GM19463 (cell line): Measurements from ENCODE around the gene CCT6B.

Experiments used
- ATAC-seq: cut with Tn5 transposase; IDR thresholded peaks from one replicate; pipeline ENCODE4 v1.9.1; 2021; ENCODE audit warnings: mild to moderate bottlenecking, moderate library complexity; ENCODE audit not compliant: unreplicated experiment

CCT6B gene

DNA sequence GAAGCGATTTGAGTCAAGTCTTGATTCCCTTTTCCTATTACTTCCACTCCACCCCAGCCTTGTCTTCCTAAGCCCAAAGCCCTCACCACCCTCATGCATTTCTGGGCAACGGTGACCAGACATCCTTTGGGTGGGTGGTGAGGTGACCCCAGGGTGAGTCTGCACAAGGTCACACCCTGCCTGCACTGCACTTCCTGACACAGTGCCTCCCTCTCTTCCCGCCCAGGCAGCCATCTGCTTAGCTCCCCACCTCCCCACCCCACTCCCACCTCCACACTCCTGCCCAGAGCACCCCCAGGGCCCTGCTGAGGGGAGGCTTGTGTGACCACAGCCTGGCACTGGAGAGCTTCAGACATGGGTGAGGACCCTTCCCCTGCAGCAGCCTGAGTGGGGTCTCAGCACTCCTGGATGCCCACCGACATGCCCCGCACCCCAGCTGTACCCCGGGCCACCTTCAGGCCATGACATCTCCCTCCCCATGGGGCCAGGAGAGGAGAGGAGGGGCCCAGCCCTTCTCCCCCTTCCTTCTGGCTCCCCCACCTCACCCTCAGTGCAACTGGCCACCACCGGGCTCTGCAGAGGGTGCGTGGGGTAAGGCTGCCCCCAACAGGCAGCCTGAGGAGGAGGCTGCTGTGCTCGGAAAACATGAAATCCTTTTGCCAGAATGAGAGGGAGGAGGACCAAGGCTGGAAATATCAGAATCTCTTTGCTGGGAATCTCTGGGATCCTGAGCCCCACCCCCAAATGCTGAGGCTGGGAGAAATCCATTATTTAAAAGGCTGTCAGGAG is 68.6 kb downstream of the CCT6B start:
- ATAC-seq = no peak

DNA sequence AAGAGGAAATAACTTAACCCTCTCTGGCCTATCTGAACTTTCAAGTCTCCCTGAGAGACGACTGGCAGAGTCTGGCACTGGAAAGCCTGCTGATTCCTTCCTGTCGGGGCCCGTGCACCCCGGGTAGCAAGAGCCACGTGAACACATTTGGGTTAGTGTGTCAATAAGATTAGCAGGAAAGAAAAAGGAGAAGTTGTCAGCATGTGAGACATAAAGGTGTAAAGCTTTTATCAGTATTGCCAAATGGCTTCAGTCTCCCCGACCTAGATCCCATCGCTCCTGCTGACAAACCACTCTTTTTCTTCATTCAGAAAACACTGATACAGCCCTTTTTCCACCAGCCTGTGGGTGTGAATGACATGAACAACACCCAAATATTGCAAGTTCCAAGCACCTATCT is 74.4 kb downstream of the CCT6B start:
- ATAC-seq = no peak

DNA sequence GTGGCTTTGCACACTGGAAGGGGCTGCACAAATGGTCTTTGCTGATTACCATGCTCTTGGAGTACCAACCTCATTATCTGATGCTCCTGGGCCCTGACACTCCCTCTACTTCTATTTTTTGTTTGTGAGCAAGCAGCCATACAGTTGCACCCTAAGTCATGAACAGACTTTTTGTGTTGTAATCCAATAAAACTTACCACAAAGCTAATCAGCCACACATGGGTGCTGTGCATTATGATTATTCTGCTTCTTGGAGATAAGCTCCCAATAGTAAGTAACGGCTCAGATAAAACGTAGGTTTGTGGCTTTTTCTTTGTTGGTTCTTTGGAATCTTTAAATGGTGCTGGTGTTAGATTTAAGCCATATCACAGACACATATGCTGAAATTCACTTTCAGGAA is 76.2 kb downstream of the CCT6B start:
- ATAC-seq = no peak

DNA sequence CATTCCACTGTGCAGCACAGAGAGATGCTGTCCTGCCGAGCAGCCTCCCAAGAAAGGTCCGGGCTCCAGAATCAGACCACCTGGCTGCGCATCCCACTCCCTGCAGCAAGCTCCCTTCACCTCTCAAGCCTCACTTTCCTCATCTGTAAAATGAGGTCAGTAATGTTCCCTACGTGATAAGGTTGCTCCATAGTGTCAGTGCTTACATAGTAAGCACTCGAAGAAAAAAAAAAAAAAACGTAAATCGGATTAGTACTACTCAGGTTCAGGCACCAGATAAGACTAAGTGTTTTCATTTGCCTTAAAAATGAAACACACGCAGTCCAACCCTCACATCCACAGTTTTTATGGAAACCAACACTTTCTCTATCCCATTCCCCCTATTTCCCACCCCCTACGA is 76.7 kb downstream of the CCT6B start:
- ATAC-seq = no peak

DNA sequence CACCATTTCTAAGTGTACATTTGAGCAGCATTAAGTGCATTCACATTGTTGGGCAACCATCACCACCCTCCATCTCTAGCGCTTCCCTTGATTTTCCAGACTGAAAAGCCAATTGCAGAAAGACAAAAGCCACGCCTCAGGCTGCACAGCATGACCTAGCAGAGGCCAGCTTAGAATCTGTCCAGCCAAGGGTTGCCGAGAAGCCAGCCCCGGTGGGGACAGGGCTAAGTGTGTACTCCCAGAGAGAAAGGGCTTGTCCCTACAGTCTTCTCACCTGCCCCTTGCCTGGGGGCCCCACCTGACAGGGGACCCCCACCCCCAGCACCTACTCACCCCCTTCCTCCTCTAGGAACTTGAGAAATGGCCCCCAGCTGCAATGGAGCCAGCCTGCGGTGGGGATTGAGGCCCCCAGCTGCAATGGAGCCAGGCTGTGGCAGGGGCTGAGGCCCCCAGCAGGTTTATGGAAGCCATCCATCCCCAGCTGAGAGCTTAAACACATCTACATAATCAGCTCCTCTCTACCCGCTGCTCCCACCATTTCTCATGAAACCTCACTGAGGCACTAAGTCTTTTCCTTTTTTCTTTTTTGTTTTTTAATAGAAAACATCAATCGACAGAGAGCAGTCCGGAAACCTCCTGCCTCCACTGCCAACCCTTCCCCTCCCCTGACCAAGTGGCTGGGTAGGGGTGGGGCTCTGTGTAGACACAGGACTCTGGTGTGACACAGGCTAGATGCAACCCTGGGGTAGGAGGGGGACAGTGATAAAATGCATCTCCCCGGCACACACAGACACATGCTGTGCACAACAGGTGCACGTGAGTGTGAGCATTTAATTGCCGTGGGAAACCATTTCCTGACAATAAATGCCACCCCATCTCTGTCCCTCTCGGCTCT is 77.9 kb downstream of the CCT6B start:
- ATAC-seq = no peak

DNA sequence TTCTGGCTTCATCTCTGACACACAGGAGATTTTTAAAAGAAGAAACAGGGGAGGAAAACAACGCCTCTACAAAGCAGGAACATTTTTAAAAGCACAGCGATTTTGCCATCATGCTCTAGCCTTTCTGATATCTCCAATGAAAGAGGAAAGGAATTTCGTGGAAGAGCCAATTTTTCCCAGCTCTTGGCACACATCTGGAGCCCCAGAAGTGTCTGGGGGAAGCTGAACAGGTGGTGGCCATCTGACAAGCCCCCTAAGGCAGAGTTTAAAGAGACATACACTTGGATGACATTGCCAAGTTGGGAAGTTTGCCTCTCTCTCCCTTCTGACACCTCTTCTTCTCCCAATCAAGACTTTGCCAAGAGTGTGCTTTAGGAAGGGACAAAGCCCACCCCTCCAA is 82.1 kb downstream of the CCT6B start:
- no peak for ATAC-seq
